Heart left ventricle (tissue), 13 donors: Measurements from ENCODE around the gene CYP4F22.

Experiments
- POLR2A ChIP-seq, 2 donors: fragments of 450-650 bp; IDR thresholded peaks; one replicate each; pipeline ENCODE4 v1.6.1; 2017; ENCODE audit warnings: antibody characterized with exemption in 2 of 2, mild to moderate bottlenecking in 2 of 2, moderate library complexity in 2 of 2
- TF ChIP-seq, protein P1 (sequence below), 12 donors: fragments of 200-600 bp; sonication (generic) in 4 of 12; IDR thresholded peaks; one replicate each; pipeline versions ENCODE4 v1.5.0 to v1.8.0; 2018 to 2022; ENCODE audit warnings: antibody characterized with exemption in 12 of 12, mild to moderate bottlenecking in 5 of 12
- donor health status: ischemic (EF 13 %, LVEDD 7.1; RV severe dilation, severe dysfunction).
- donor health status: DM: no; HTN: yes; CAD: no.
- donor health status: DM: no; HTN: no; CAD: no.
- donor health status: ischemic (EF 25% LVEDD 6.9; RV normal size, moderate dysfunction).
- donor health status: ischemic (EF 25% LVEDD 5.7; RV mildly dilated, moderate dysfunction).
- donor health status: ischemic (EF 35%, LVEDD 5.7; RV mildly dilated, moderate dysfunction).
- donor health status: nonischemic (EF 11% LVEDD 7.7; RV severe dilation, severe dysfunction).
- donor health status: DM: yes; HTN: yes; CAD: no.
- donor health status: PGD.
- donor health status: ischemic (EF 29% LVEDD 5.4; RV normal size, mild dysfunction).
- donor health status: nonischemic (EF 23%, LVEDD 6.1; RV moderate dilation, normal function).

DNA sequence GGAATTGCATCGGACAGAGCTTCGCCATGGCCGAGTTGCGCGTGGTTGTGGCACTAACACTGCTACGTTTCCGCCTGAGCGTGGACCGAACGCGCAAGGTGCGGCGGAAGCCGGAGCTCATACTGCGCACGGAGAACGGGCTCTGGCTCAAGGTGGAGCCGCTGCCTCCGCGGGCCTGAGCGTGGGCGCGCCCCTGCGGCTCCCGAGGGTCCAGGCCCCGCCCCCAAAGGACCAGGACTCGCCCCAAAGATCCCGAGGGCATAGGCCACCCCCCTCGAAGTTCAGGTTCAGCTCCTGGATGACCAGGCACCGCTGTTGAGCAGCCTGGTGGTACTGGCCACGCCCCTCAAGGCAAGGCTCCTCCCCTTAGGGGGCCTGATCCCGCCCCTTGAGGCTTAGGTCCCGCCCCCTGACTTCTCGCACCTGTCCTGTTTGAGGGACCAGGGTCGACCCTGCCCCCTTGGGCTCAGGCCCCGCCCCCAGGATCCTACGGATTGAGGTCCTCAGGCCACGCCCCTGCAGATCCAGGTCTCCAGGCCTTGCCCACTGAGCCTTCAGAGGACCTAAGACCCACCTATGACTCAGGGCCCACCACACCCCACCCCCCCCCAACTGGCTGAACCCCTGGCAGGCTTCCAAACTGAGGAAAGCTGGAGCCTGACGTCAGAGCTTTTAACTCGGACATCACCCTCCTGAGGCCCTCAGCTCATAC, 43.1 kb downstream of the CYP4F22 start:
- TF ChIP-seq, protein P1, sequence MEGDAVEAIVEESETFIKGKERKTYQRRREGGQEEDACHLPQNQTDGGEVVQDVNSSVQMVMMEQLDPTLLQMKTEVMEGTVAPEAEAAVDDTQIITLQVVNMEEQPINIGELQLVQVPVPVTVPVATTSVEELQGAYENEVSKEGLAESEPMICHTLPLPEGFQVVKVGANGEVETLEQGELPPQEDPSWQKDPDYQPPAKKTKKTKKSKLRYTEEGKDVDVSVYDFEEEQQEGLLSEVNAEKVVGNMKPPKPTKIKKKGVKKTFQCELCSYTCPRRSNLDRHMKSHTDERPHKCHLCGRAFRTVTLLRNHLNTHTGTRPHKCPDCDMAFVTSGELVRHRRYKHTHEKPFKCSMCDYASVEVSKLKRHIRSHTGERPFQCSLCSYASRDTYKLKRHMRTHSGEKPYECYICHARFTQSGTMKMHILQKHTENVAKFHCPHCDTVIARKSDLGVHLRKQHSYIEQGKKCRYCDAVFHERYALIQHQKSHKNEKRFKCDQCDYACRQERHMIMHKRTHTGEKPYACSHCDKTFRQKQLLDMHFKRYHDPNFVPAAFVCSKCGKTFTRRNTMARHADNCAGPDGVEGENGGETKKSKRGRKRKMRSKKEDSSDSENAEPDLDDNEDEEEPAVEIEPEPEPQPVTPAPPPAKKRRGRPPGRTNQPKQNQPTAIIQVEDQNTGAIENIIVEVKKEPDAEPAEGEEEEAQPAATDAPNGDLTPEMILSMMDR (IDR thresholded peaks at IDR 0.05), result peak in 1 of 12 donors; percentile 1
- no peak for TF ChIP-seq POLR2A (IDR thresholded peaks at IDR 0.05)
